ENCODE data around the gene RAB4A.

- TF ChIP-seq EZH2 (IDR thresholded peaks at IDR 0.05; ENCODE audit: low read depth, low read length, severe bottlenecking) (no peak), TAF7 (optimal IDR thresholded peaks at IDR 0.05; ENCODE audit: borderline replicate concordance, low read depth, low read length) (no peak)
These were observed 4.6 kb upstream of the RAB4A start for GRCh38 chr1:229266274-229266673.
